DMS53 treated with DMSO at 0.1 percent for 48 hours (cell line): ENCODE results near the gene MAML2.

ENCODE experiments used
- DNase-seq: peaks from one replicate; lab custom pipeline; 2025; ENCODE audit not compliant: unreplicated experiment; lab: John Stamatoyannopoulos, UW

MAML2 gene

GRCh38 chr11:96215826-96216225 is 127.2 kb downstream of the MAML2 start:
- no peak for DNase-seq

- DNase-seq, result no peak
Measured at GRCh38 chr11:96215110-96215782, 127.7 kb downstream of the MAML2 start.

- no peak for DNase-seq
Measured at GRCh38 chr11:96214777-96215109, 128.3 kb downstream of the MAML2 start.

GRCh38 chr11:96213500-96213899 is 129.5 kb downstream of the MAML2 start:
- DNase-seq, result no peak

GRCh38 chr11:96211436-96211835 is 131.6 kb downstream of the MAML2 start:
- no peak for DNase-seq

- DNase-seq, result peak; percentile 72
Measured at GRCh38 chr11:96207459-96208449, 135.2 kb downstream of the MAML2 start.

- no peak for DNase-seq
Measured at GRCh38 chr11:96206955-96207354, 136.0 kb downstream of the MAML2 start.

GRCh38 chr11:96205460-96205809 is 137.6 kb downstream of the MAML2 start:
- DNase-seq, result no peak

- no peak for DNase-seq
Measured at GRCh38 chr11:96204721-96205459, 138.1 kb downstream of the MAML2 start.

GRCh38 chr11:96204366-96204659 is 138.7 kb downstream of the MAML2 start:
- no peak for DNase-seq

GRCh38 chr11:96203567-96204365 is 139.2 kb downstream of the MAML2 start:
- DNase-seq, result no peak

GRCh38 chr11:96200243-96200642 is 142.8 kb downstream of the MAML2 start:
- no peak for DNase-seq

- no peak for DNase-seq
Measured at GRCh38 chr11:96199563-96200025, 143.4 kb downstream of the MAML2 start.

- DNase-seq, result no peak
Measured at GRCh38 chr11:96197801-96198701, 144.9 kb downstream of the MAML2 start.

GRCh38 chr11:96197103-96197502 is 145.9 kb downstream of the MAML2 start:
- DNase-seq, result no peak

GRCh38 chr11:96196181-96196662 is 146.8 kb downstream of the MAML2 start:
- no peak for DNase-seq

GRCh38 chr11:96195671-96196070 is 147.3 kb downstream of the MAML2 start:
- DNase-seq, result no peak

- no peak for DNase-seq
Measured at GRCh38 chr11:96194581-96195374, 148.2 kb downstream of the MAML2 start.
